Thoracic aorta (tissue), 2 donors: ENCODE results near the gene TPK1. TPM values are rescaled to one million over a fixed set of nuclear protein-coding genes. Genes with fewer than 3 reads are reported as not detected.

Source experiments
- ATAC-seq: fragments of 150-250 bp; one replicate; pipeline ENCODE4 v1.8.0; 2017; ENCODE audit warnings: low read depth; ENCODE audit not compliant: insufficient number of reproducible peaks, low FRiP score
- DNase-seq: peaks from one replicate; pipeline ENCODE4 v3.0.0-alpha.2; 2020; ENCODE audit warnings: low spot score
- H3K27ac ChIP-seq, 2 donors: fragments of 200-600 bp; sonication (generic); 1 replicate in 1 of 2; 2 replicates in 1 of 2; pipeline ENCODE4 v1.5.1; 2016; ENCODE audit warnings: mild to moderate bottlenecking in 2 of 2, moderate library complexity in 2 of 2
- H3K27me3 ChIP-seq: fragments of 200-600 bp; sonication (generic); replicated peaks from 2 replicates; pipeline ENCODE4 v1.6.0; 2016; ENCODE audit warnings: mild to moderate bottlenecking; ENCODE audit not compliant: insufficient read depth
- H3K36me3 ChIP-seq: fragments of 200-600 bp; sonication (generic); one replicate; pipeline ENCODE4 v1.5.1; 2016
- H3K4me1 ChIP-seq, 2 donors: fragments of 200-600 bp; sonication (generic); 1 replicate in 1 of 2; 2 replicates in 1 of 2; pipeline versions ENCODE4 v1.5.1 to v1.6.0; 2016; ENCODE audit warnings: low read depth in 2 of 2, mild to moderate bottlenecking in 1 of 2; ENCODE audit not compliant: control insufficient read depth in 1 of 2
- H3K4me3 ChIP-seq: fragments of 200-600 bp; sonication (generic); 2 replicates; pipeline ENCODE4 v1.5.1; 2016; ENCODE audit warnings: mild to moderate bottlenecking
- H3K9me3 ChIP-seq: fragments of 200-600 bp; sonication (generic); 2 replicates; pipeline ENCODE4 v1.5.1; 2016
- CTCF ChIP-seq: fragments of 200-600 bp; sonication (generic); IDR thresholded peaks from one replicate; pipeline ENCODE4 v1.5.1; 2019; ENCODE audit warnings: antibody characterized with exemption
- total RNA-seq, 2 donors: library from RNA; depleted of rRNA; stranded (reverse); fragments of >200 nt; gene quantifications; one replicate each; pipeline versions ENCODE4 v1.1.0 to v1.2.3, GENCODE V29; 2016

TPK1 gene
- total RNA-seq, 2 donors from 2014 or later: 13.3 to 21.2 TPM

- Histone ChIP-seq H3K4me3 (no peak overlapping the region), H3K9me3 (no peaks in the 10 kb centered on the region), H3K4me1 (no peaks in the 10 kb centered on the region), H3K27me3 (no peaks in the 10 kb centered on the region), H3K36me3 (no peaks in the 10 kb centered on the region), H3K27ac (no peak overlapping the region)
- no peak for TF ChIP-seq CTCF
- ATAC-seq (no peak), DNase-seq (no peak)
Measured at GRCh38 chr7:144407266-144407931, 428.5 kb downstream of the TPK1 start.

- ATAC-seq (no peak), DNase-seq (no peak)
- no peaks in the 10 kb centered on the region for H3K4me1 ChIP-seq
- TF ChIP-seq CTCF: no peak
- H3K27me3 ChIP-seq: no peaks in the 10 kb centered on the region
- no peak overlapping the region for H3K4me3 ChIP-seq
- H3K9me3 ChIP-seq: no peaks in the 10 kb centered on the region
- no peaks in the 10 kb centered on the region for H3K36me3 ChIP-seq
- no peak overlapping the region for H3K27ac ChIP-seq
Measured at GRCh38 chr7:144404946-144405345, 430.9 kb downstream of the TPK1 start.

GRCh38 chr7:144403649-144404061, 432.2 kb downstream of the TPK1 start, which contains the start of gene NOBOX:
TSS of gene NOBOX (minus strand) at chr7:144403693.
- Histone ChIP-seq H3K36me3 (no peaks in the 10 kb centered on the region), H3K4me1 (no peaks in the 10 kb centered on the region), H3K4me3 (no peak within 1 kb of the TSS), H3K27ac (no peak within 1 kb of the TSS), H3K9me3 (no peaks in the 10 kb centered on the region), H3K27me3 (no peaks in the 10 kb centered on the region)
- ATAC-seq: no peak
- no peak for TF ChIP-seq CTCF
- no peak for DNase-seq

GRCh38 chr7:144403102-144403501, 432.8 kb downstream of the TPK1 start:
- H3K27me3 ChIP-seq: no peaks in the 10 kb centered on the region
- H3K4me3 ChIP-seq: no peak overlapping the region
- no peaks in the 10 kb centered on the region for H3K4me1 ChIP-seq
- H3K9me3 ChIP-seq: no peaks in the 10 kb centered on the region
- no peaks in the 10 kb centered on the region for H3K36me3 ChIP-seq
- DNase-seq (no peak), ATAC-seq (no peak)
- no peak for TF ChIP-seq CTCF
- no peak overlapping the region for H3K27ac ChIP-seq
